ENCODE results near the gene ABCA8.

ABCA8 gene

GRCh38 chr17:68868708-68869107 lies 86.5 kb downstream of the ABCA8 start:
- no peak for DNase-seq (ENCODE audit: low read depth)
- no peak overlapping the region for H3K4me3 ChIP-seq (ENCODE audit: low read depth, low read length)
- TF ChIP-seq, protein P1, sequence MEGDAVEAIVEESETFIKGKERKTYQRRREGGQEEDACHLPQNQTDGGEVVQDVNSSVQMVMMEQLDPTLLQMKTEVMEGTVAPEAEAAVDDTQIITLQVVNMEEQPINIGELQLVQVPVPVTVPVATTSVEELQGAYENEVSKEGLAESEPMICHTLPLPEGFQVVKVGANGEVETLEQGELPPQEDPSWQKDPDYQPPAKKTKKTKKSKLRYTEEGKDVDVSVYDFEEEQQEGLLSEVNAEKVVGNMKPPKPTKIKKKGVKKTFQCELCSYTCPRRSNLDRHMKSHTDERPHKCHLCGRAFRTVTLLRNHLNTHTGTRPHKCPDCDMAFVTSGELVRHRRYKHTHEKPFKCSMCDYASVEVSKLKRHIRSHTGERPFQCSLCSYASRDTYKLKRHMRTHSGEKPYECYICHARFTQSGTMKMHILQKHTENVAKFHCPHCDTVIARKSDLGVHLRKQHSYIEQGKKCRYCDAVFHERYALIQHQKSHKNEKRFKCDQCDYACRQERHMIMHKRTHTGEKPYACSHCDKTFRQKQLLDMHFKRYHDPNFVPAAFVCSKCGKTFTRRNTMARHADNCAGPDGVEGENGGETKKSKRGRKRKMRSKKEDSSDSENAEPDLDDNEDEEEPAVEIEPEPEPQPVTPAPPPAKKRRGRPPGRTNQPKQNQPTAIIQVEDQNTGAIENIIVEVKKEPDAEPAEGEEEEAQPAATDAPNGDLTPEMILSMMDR (IDR thresholded peaks at IDR 0.05; ENCODE audit: insufficient read depth, low read depth, low read length, missing control alignments) = no peak

GRCh38 chr17:68867759-68868516 lies 87.3 kb downstream of the ABCA8 start:
- no peak for DNase-seq (ENCODE audit: low read depth)
- H3K4me3 ChIP-seq (ENCODE audit: low read depth, low read length) = no peak overlapping the region
- TF ChIP-seq, protein P1 (IDR thresholded peaks at IDR 0.05; ENCODE audit: insufficient read depth, low read depth, low read length, missing control alignments) = no peak

- no peak overlapping the region for H3K4me3 ChIP-seq (ENCODE audit: low read depth, low read length)
- DNase-seq (ENCODE audit: low read depth) = no peak
Measured at GRCh38 chr17:68865584-68865983, 89.6 kb downstream of the ABCA8 start.

DNA sequence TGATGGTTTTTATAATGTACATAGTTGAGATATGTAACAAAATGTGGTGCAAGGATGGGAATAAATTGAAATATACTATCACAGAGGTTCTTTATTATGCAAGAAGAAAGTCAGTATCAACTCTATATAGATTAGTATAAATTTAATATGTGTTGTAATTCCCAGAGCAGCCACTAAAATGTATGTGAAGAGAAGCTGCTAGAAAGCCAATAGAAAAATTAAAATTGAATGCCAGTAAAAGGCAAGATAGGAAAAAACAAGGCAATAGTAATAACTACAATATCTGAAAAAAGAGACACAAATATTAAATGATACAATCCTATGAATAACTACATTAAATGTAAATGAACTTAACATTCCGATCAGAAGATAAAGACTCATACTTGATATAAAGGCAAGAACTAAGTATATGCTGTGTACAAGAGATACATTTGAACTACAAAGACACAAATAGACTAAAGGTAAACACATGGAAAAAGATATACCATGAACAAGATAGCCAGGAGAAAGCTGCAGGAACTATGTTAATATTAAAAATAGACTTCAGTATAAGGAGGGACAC lies 92.0 kb downstream of the ABCA8 start:
- H3K4me3 ChIP-seq (ENCODE audit: low read depth, low read length) = no peak overlapping the region
- no peak for DNase-seq (ENCODE audit: low read depth)
- TF ChIP-seq, protein P1 (IDR thresholded peaks at IDR 0.05; ENCODE audit: insufficient read depth, low read depth, low read length, missing control alignments) = no peak

More at GRCh38 chr17:68865584-68865983, 89.6 kb downstream of the ABCA8 start:
- TF ChIP-seq, protein P1 (IDR thresholded peaks at IDR 0.05; ENCODE audit: insufficient read depth, low read depth, low read length, missing control alignments) = no peak

- H3K4me3 ChIP-seq (ENCODE audit: low read depth, low read length) = no peak overlapping the region
- DNase-seq (ENCODE audit: low read depth) = no peak
- TF ChIP-seq, protein P1 (IDR thresholded peaks at IDR 0.05; ENCODE audit: insufficient read depth, low read depth, low read length, missing control alignments) = no peak
Measured at GRCh38 chr17:68861602-68862001, 93.6 kb downstream of the ABCA8 start.

- H3K4me3 ChIP-seq (ENCODE audit: low read depth, low read length) = no peak overlapping the region
- DNase-seq (ENCODE audit: low read depth) = no peak
- TF ChIP-seq, protein P1 (IDR thresholded peaks at IDR 0.05; ENCODE audit: insufficient read depth, low read depth, low read length, missing control alignments) = no peak
Measured at GRCh38 chr17:68860941-68861340, 94.3 kb downstream of the ABCA8 start.
